NCI-H2227 (cell line): ENCODE measurements around the gene GAB2.
"Not testable (repeated sequence)": the region's sequence is repeated elsewhere in the genome, so short reads cannot be mapped to it uniquely, and the experiment has no call there.

Experiments
- DNase-seq: peaks from one replicate; lab custom pipeline; 2025; ENCODE audit not compliant: unreplicated experiment; lab: John Stamatoyannopoulos, UW

The GAB2 gene

DNA sequence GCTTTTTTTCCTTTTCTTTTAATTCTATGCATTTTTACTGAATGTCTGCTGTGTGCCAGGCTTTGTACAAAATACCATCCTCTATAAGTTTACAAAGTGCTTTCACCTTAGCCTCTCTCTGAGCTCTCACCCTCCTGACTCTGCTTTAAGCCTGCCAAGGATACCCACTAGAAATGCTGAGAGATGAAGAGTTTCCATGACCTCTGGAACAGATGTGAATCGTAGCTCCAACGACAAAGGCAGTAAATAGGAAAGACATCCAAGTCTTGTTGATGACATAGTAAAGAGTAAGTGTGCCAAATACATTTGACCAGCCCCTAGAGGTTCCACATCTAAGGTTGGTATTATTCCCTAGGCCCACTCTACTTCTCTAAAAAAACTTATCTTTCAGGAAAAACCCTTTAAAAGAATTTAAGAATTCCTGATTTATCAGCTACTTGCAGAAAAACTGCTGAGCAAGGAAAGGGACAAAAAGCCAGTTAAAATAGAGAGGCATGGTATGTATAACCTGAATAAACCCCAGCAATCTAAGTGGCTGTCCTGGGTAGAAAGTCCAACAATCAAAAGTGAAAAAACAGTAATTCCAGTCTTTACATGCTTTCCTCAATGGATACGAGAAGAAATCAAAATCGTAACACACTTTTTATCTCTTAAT lies 45.4 kb downstream of the GAB2 start:
- DNase-seq: no peak

DNA sequence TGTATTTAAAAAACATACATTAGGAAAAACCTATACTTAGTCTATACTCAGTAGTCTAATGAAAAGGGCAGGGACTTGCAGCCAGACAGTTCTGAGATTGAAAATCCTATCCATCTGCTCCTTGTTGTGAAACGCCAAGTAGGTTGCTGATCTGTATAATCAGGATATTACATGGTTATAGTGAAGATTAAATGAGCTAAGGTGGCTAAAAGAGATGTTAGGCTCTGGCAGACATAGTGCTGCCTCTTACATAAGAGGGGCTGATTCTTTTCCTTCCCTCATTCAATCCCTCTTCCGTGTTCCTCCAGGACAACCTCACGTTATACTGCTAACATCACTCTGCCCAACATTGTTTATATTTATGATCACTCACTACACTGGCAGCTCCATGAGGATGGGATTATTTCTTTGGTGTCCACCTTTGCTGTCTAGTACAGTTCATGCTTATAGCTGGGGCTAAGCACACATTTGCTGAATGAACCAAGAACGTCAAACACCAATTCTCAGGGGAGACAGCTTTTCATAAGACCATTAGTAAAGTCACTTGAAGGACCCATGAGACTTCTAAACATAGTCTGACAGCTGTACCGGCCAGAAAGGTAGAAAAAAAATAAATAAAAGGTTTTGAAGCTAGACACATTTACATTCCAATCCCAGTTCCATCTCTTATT lies 46.3 kb downstream of the GAB2 start:
- no peak for DNase-seq

DNA sequence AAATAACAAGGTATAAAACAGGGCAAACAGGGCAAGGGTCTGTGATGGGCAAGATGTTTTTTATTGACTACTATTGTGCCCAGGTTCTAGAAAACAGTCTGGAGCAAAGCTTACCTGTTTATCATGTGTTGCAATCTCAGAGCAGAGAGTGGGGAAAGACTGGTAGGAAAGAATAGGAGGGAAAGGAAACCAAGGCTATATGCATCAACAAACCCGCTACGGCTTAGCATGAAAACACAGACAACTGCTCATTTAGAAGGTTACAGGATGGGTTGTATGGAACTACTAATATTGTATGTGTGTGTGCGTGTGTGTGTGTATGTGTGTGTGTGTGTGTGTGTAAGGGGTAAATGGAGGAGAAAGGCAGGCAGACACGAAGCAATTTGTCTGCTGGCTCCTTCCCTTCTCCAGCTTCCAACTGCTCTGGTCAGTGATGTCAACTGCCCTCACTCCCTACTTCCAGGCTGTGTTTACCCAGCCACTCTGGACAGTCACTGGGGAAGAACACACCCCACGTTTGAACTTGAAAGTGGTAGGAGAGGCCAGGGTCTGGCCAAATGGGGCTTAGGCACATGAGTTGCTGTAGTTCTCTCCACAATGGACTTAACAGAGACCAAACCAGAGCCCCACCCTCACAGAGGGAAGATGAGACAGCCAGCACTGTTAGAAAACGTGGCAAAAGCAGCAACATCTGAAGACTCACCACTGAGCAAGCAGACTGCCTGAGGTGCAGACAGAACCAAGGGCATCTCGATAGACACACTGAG lies 47.0 kb downstream of the GAB2 start:
- peak; percentile 48 for DNase-seq

DNA sequence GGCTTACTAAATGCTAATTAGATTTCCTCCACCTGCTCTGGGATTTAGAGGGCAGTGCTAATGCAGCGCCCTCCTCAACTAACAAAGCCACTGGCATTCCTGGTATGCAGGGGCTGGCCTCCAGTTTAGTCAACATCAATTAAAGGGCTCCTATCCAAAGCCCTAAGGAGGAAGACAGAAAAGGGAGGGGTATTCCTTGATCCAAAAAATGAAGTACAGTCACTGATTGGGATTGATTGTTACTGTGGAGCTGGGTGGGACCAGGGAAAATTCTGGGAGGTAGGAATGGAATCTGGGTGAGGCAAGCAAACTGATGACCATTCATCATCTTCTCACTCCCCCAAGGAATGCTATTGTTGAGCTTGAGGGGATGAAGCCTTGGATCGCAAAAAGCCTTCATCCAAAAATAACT lies 52.2 kb downstream of the GAB2 start:
- no peak for DNase-seq

DNA sequence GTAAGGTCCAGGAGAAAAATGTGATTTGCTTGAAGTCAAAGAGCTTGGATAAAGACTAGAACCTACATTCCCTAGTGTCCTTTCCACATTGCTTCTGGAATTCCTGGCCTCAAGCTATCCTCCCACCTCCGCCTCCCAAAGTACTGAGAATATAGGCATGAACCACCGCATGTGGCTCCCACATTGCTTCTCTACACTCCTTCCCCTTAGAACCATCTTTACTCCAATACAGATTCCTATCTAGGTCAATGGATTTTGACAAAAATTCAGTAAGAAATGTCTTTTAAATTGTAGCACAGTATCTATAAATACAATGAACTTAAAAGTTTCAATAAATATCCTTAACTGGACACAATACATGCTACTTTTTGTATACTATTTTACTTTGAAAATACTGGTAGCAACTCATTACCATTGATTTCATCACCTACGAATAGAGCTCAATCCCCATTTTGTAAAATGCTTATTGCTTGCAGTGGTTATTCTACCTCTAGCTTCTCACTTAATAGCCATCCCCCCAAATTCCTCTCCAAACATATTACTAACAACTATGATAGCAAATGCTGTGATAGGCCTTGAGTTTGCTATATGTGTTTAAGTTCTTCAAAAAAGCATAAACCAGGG lies 53.4 kb downstream of the GAB2 start:
- no peak for DNase-seq

DNA sequence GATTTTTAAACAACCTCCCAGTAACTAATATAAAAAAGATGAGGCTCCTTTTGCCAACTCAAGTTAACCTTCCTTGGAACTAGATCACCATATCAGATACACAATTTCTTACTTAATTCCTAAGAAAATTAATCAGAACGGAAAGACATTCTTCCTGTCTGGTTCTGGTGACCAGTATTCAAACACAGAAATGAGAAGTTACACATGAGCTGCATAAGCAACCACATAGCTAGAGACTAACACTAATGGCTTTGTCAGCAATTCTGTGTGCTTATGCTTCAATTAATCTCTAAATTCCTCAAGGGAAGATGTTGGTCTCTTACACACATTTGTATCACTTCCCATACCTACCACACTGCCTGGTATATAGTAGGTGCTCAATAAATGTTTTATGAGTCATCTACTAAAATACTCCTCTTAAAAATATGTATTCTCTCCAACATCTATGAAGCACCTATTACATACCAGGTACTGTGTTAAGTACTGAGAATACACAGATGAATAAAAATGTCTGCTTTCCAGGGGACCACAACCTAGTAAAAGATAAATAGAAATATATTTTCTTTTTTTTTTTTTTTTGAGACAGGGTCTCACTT lies 54.5 kb downstream of the GAB2 start:
- DNase-seq: no peak

DNA sequence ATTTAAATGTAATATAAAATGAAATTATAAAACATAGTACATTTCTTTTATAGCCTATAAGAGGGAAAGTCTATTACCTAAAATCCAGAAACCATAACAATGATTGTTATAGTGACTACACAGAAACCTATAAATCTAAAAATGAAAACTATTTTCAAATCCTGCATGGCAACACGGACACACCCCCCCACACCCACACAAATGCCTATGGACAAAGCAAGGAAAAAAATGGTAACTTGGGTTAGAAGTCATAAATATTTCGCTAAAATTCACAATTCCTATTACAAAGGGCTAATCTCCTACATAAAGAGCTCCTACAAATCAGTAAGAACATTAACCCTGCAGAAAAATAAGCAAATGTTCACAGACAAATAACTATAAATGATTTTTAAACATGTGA lies 56.4 kb downstream of the GAB2 start:
- no peak for DNase-seq

DNA sequence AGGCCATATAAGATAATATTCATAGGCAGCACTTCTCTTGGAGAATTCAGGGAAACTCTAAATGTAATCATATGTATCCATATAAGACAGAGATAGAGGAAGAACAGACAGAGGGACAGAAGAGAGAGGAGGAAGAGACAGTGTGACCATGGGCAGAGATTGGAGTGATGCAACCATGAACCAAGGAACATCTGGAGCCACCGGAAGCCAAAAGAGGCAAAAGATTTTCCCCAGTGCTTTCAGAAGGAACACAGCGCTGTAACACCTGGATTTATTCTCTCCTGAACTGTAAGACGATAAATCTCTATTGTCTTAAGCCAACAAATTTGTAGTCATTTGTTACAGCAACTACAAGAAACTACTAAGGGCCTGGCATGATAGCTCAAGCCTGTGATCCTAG lies 57.7 kb downstream of the GAB2 start:
- DNase-seq: no peak

DNA sequence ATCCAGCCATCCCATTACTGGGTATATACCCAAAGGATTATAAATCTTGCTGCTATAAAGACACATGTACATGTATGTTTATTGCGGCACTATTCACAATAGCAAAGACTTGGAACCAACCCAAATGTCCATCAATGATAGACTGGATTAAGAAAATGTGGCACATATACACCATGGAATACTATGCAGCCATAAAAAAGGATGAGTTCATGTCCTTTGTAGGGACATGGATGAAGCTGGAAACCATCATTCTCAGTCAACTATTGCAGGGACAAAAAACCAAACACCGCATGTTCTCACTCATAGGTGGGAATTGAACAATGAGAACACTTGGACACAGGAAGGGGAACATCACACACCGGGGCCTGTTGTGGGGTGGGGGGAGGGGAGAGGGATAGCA lies 59.7 kb downstream of the GAB2 start:
- DNase-seq: not testable (repeated sequence)

DNA sequence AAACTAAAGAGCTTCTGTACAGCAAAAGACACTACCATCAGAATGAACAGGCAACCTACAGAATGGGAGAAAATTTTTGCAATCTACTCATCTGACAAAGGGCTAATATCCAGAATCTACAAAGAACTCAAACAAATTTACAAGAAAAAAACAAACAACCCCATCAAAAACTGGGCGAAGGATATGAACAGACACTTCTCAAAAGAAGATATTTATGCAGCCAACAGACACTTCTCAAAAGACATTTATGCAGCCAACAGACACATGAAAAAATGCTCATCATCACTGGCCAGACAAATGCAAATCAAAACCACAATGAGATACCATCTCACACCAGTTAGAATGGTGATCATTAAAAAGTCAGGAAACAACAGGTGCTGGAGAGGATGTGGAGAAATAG lies 60.2 kb downstream of the GAB2 start:
- not testable (repeated sequence) for DNase-seq

DNA sequence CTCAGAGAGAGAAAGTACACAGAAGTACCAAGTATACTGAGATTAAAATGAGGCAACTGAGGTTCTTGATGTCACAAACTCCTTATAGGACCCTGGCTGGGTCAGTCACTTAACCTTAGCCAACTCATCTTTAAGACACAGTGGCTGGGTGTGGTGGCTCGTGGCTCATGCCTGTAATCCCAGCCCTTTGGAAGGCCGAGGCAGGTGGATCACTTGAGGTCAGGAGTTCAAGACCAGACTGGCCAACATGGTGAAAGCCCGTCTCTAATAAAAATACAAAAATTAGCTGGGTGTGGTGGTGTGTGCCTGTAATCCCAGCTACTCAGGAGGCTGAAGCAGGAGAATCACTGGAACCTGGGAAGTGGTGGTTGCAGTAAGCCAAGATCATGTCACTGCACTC lies 61.9 kb downstream of the GAB2 start:
- DNase-seq: not testable (repeated sequence)

DNA sequence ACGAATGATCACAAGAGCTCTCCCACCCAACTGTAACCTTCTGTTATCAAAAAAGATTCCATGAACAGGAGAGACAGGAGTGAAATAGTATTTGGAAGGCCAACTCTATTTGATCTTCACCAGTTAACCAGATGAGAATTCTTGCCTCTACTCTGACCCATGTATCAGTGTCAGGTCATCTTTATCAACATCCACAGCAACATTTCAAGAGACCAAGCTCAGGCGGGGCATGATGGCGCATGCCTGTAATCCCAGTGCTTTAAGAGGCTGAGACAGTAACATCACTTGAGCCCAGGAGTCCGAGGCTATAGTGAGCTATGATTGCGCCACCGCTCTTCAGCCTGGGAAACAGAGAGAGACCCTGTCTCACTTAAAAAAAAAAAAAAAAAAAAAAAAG lies 62.3 kb downstream of the GAB2 start:
- DNase-seq: peak; percentile 36

DNA sequence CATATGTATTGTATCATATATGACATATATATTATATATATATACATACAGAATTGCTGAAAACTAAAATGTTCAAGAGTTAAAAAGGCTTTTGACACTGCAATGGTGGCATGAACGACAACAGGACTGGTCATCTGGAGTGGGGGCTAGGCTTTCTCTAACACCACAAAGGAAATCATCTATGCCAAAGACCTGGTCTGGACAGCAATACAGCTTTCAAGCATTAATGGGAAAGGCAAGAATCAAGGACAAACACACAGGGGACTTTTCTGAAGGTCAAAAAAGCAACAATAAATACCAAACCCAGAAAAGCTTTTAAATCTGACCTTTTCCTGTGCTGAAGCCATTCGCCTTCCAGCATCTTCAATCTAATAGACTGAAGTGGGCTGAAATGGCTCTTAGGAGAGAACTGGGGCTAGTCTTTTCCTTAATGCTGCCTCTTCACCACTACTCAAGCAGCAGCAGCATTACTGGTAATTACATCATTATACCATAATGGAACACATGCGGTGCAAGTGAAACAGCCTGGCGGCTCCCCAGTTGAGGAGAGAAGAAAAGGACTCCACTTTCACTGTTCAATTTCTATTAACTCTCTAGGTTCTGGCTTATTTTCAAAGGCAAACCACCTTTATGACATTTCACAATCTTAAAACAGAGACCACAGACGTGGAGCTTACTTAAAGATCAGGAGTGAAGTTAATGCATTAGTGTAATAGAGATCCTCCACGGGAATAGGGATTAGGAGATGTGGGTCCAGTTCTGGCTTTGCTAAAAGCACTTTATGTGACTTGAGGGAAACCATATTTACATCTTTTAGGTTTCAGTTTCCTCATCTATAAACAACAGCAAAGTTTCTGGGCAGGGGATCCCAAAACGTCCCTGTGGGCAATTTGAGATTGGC lies 63.0 kb downstream of the GAB2 start:
- DNase-seq: peak; percentile 97

DNA sequence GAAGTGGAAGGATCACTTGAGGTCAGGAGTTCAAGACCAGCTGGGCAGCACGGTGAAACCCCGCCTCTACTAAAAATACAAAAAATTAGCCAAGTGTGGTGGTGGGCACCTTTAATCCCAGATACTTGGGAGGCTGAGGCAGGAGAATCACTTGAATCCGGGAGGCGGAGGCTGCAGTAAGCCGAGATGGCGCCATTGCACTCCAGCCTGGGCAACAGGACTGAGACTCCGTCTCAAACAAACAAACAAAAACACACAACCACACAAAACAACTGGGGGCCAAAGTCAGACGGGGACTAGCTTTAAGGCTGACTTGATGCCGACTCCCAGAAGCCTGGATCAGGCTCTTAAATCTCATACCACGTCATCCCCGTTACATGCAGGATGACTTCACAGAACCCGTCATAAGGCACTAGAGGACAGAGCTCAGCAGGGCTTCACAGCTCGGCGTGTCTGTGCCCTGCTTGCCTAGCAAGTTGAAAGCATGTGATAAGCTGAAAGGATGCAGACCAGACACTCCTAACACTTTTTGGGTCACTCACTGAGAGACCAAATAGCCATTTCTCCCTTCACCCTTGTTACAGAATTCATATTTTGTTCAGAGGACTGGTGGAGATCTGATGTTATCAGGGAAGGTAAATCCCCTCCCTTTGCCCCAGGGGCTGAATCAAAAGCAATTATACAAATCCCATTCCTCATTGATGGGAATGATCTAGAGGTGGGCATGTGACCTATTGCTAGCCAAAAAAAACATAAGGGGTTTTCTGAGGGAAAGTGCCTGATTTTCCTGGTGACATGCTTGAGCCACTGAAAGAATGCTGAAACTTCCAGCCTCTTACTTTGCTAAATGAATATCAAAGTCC lies 65.4 kb downstream of the GAB2 start:
- DNase-seq: peak; percentile 18

DNA sequence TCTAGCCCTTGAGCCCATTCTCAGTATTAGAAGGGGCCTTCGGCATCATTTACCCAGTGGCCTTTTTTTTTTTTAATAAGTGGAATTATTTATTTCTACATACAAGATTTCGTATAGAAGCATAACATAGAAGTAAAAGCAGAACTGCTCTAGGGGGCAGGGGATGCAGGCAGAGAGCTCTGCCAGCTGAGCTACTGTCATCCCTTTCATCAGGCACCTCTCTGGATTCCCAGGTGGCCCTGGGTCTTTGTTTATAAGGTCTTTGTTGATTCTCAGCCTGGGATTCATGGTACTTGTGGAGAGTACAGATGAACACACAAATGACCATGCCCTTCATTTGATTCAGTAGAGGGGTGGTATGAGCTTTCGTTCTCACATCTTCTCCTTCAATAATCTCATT lies 66.4 kb downstream of the GAB2 start:
- DNase-seq: no peak

DNA sequence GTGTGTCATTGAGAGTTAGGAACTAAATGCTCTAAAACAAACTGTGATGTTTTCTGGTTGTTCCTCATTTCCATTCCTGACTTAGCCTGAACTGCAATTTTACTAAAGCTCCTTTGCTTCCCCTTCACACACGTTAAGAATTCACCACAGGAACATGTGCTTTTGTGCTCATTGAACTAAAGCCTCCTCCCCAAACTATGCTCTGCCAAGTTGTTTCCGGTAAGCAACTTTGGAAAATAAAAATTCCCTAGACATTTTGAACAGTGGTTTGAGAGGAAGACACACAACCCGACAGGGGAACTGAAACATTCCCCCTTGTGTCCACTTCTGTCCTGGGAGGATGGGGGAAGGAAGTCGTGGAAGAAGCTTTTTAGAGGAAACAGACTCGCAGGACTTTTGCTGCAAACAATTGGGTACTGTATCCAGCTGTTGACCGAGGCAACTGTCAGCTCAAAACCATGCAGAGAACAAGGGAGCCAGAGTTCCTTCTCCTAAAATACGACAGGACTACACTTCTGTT lies 66.9 kb downstream of the GAB2 start:
- DNase-seq: no peak

DNA sequence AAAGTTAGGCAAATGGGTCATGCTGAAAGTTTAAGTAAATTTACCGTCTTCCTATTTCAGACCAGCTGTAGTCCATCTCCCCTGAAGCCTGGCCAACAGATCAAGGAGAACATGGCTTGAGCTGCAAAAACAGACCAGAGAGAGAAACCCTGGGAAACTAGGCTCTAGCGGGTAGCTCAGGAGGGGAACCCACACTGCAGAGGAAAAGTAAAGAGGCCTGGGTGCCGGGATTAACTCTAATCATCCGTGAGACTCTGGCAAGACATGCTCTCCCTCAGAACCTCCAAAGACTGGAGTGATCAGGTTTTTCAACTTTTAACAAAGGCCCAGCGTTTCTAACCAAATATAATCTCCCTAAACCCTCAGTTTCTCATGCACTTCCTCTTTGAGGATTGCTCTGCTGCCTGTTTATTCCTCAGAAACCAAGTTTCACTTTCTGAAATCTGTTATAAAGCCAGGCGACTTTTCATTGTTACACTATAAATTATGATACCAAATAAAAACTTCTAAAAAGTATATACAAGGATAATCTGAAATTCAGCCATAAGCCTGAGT lies 67.5 kb downstream of the GAB2 start:
- DNase-seq: no peak

DNA sequence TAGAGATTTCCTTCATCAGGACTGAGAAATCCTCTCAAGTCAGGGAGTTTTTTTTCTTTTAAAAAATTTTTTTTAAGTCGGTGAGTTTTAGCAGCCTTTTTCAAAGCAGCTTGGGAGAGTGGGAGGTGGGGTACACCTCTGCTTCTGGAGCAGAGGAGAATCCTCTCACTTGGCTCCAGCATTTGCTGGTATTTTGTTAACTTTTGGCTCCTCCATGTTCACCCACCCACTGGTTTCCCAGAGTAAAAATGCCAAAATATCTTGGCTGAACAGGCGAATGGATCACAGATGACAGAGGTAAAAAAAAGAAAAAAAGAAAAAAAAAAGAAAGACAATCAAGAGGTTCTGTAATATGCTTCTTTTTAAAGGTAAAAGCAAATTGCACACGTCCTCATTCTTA lies 68.0 kb downstream of the GAB2 start:
- no peak for DNase-seq

DNA sequence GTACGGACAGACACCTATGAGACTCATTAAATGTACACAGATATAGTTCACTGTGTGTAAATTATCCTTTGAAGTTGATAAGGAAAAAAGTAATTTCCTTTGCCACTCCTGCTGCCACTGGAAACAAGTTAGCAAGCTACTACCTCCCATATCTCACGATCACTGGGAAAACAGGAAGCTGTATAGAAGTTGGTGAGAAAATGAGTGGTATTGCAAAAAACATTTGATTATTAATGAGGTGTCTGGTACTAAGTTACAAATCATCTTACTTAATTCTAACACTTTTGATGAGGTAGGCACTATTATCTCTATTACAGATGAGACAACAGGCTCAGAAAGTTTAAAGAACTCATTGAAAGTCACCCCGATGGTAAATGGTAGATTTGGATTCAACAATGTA lies 68.5 kb downstream of the GAB2 start:
- no peak for DNase-seq
